22Rv1 (cell line): Measurements from ENCODE around the gene SPTLC1.

ENCODE experiments used
- ZFX ChIP-seq: fragments of 450-650 bp; IDR thresholded peaks from 2 replicates; pipeline ENCODE4 v1.6.1; 2017; ENCODE audit warnings: antibody characterized with exemption, borderline replicate concordance
- TF ChIP-seq, protein P1 (sequence below): fragments of 450-650 bp; IDR thresholded peaks from 2 replicates; pipeline ENCODE4 v1.5.1; 2017; ENCODE audit warnings: mild to moderate bottlenecking

DNA sequence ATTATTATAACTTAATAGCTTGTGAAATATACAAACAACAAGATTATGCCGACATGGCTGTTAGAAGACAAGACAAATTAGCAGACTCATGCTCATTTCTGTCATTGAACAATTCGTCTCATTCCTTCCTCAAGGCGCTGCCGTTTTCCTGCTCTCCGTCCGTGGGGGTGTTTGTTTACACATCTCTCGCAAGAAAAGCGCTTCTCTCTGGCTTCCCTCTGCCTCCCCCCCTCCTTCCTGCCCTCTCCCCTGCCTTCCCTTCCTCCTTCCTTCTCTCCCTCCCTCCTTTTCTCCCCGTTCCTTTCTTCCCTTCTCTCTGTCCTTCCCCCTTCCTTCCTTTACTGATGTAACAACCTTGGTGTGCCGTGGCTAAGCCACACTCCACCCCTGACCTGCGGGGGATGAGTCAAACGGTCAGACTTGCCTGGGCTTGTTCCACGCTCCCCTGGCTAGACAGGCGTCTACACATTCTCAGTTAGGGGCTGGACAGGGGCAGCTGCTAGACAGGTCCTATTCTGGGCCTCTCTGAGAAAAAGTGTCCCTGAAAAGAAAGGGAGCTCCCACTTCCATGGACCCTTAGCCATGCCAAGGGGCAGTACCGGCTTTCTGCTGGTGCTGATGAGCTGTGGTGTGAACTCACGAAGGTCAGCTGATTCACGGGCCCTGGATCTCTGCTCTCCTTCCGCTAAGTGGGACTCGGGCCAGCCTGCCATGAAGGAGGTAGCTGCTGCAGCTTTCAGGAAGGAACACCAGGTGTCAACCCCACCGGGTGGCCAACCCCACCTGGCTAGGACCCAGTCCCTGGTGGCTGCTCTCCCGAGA, 32.0 kb upstream of the SPTLC1 start:
- TF ChIP-seq, protein P1, sequence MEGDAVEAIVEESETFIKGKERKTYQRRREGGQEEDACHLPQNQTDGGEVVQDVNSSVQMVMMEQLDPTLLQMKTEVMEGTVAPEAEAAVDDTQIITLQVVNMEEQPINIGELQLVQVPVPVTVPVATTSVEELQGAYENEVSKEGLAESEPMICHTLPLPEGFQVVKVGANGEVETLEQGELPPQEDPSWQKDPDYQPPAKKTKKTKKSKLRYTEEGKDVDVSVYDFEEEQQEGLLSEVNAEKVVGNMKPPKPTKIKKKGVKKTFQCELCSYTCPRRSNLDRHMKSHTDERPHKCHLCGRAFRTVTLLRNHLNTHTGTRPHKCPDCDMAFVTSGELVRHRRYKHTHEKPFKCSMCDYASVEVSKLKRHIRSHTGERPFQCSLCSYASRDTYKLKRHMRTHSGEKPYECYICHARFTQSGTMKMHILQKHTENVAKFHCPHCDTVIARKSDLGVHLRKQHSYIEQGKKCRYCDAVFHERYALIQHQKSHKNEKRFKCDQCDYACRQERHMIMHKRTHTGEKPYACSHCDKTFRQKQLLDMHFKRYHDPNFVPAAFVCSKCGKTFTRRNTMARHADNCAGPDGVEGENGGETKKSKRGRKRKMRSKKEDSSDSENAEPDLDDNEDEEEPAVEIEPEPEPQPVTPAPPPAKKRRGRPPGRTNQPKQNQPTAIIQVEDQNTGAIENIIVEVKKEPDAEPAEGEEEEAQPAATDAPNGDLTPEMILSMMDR, result no peak
- TF ChIP-seq ZFX, result no peak
